ENCODE measurements around the gene MVD. TPM values are rescaled to one million over a fixed set of nuclear protein-coding genes. Genes with fewer than 3 reads are reported as not detected.

Gene MVD
- total RNA-seq, 1 experiment from 2014 or later: 119 TPM

- Histone ChIP-seq H3K79me2 (ENCODE audit: insufficient read depth, low read length) (no peaks in the 10 kb centered on the region), H3K36me3 (ENCODE audit: control insufficient read depth in 1 of 2, insufficient read depth in 2 of 2, low read length in 2 of 2) (peaks cover 2 to 3% of the 10 kb centered on the region in 2 experiments; a peak in 1 of 4 replicates), H3K9ac (ENCODE audit: low read length) (no peak overlapping the region), H3K9me2 (ENCODE audit: insufficient read depth) (no peaks in the 10 kb centered on the region), H3K4me2 (ENCODE audit: low read length) (no peak overlapping the region), H3K27me3 (ENCODE audit: insufficient read depth, low read length) (no peaks in the 10 kb centered on the region), H2AFZ (ENCODE audit: low read depth, low read length, poor library complexity, severe bottlenecking) (no peak overlapping the region), H3K4me1 (ENCODE audit: control insufficient read depth in 1 of 2, insufficient read depth in 2 of 2, low read length in 2 of 2) (no peaks in the 10 kb centered on the region), H3K4me3 (replicated peaks in 1 of 2; ENCODE audit: low read depth in 1 of 2, low read length in 2 of 2) (no peak overlapping the region), H3K27ac (ENCODE audit: low read depth, low read length) (no peak overlapping the region), H3K9me3 (ENCODE audit: control insufficient read depth in 1 of 2, insufficient read depth in 1 of 2, low read depth in 1 of 2, low read length in 2 of 2) (no peaks in the 10 kb centered on the region), H4K20me1 (ENCODE audit: insufficient read depth) (no peaks in the 10 kb centered on the region)
- ChIA-PET CTCF (no interaction called here), POLR2A (no interaction called here), RAD21 (ENCODE audit: low non-redundant PET in 1 of 2, low total read pairs in 2 of 2, uncharacterized antibody in 2 of 2, unreplicated experiment in 2 of 2) (no interaction called here)
- ATAC-seq (no peak), DNase-seq (ENCODE audit: low read depth, low spot score) (no peak)
- intact Hi-C loops (cut with micrococcal nuclease): no loop called here
- no TSS peak for BruUV-seq (replicated peaks)
- TF ChIP-seq REST (IDR thresholded peaks at IDR 0.05; ENCODE audit: low read depth) (no peak), EGR1 (IDR thresholded peaks at IDR 0.05; ENCODE audit: low read depth) (no peak), CBX3 (IDR thresholded peaks at IDR 0.05; ENCODE audit: low read depth) (no peak), SIN3A (IDR thresholded peaks at IDR 0.05; ENCODE audit: low read depth) (no peak), FOSL1 (IDR thresholded peaks at IDR 0.05; ENCODE audit: low read depth) (no peak), TCF7L2 (IDR thresholded peaks at IDR 0.05; ENCODE audit: borderline replicate concordance, extremely low read depth, insufficient read depth, insufficient read length) (no peak), POLR2A (IDR thresholded peaks at IDR 0.05; ENCODE audit: borderline replicate concordance, extremely low read depth, insufficient read depth, insufficient read length) (no peak), ZBTB33 (IDR thresholded peaks at IDR 0.05; ENCODE audit: extremely low read depth, insufficient replicate concordance, low read length) (no peak), MAX (IDR thresholded peaks at IDR 0.05) (no peak), EZH2 (IDR thresholded peaks at IDR 0.05) (no peak), YY1 (IDR thresholded peaks at IDR 0.05; ENCODE audit: extremely low read depth, insufficient replicate concordance, low read depth, low read length) (no peak), EZH2phosphoT487 (IDR thresholded peaks at IDR 0.05; ENCODE audit: borderline replicate concordance) (no peak), CEBPB (IDR thresholded peaks at IDR 0.05; ENCODE audit: low read depth) (no peak), RAD21 (IDR thresholded peaks at IDR 0.05; ENCODE audit: low read depth) (no peak), SP1 (IDR thresholded peaks at IDR 0.05; ENCODE audit: low read depth) (no peak), ZFX (IDR thresholded peaks at IDR 0.05) (no peak), POLR2AphosphoS5 (IDR thresholded peaks at IDR 0.05; ENCODE audit: low read depth, low read length) (no peak), CTCF (IDR thresholded peaks at IDR 0.05 in 2 of 3, conservative IDR thresholded peaks at IDR 0.05 in 1 of 3; ENCODE audit: borderline replicate concordance in 1 of 3, insufficient read depth in 1 of 3, low read depth in 2 of 3, low read length in 2 of 3) (no peak), ELF1 (IDR thresholded peaks at IDR 0.05; ENCODE audit: borderline replicate concordance, low read depth) (no peak)
These were observed 34.4 kb upstream of the MVD start for GRCh38 chr16:88697116-88697830.
